SIG-M5 treated with dmso at 0.1 percent for 504 hours (cell line): ENCODE measurements around the gene PLA2G2A.

Source experiments
- DNase-seq: peaks from one replicate; lab custom pipeline; 2025; ENCODE audit not compliant: unreplicated experiment; lab: John Stamatoyannopoulos, UW

Gene PLA2G2A

DNA sequence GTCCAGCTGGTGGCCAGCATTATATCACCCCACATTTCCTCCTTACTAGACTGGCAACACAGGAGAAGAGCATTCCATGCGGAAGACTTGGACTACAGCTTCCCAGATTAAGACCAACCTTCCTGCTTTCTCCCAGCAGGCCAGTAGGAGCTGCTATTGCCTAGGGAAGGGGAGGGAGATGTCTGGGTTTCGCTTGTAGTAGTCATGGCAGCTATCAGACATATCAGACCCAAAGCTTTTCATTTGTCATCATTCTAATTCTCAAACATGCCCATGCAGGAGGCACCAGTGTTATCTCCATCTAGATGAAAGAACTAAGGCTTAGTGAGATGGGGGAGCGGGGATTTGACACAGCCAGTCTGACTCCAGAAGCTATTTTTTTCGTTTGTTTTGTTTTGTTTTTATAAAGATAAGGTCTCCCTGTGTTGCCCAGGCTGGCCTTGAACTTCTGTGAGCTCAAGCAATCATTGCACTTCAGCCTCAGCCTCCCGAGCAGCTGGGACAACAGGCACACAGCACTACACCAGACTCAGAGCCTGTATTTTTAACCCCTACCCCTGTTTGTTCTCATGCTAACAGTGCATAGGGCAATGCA lies 4.5 kb downstream of the PLA2G2A start:
- peak; percentile 47 for DNase-seq

DNA sequence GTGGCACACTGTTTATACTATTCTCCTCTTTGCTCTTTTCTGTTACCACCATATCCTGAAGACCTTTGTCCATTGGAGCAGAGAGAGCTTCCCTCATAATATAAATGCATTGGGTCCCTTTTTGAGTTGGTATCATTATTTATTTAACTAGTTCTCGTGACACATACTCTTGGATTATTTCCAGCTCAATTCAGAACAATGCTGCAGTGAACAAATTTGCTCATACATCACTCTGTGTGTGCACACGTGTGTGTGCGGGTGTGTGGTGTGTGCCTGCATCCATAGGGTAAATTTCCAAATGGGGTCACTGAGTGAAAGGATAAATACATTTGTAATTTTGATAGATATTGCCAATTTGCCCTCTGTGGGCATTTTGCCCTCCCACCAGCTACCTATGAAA lies 5.8 kb downstream of the PLA2G2A start:
- no peak for DNase-seq

DNA sequence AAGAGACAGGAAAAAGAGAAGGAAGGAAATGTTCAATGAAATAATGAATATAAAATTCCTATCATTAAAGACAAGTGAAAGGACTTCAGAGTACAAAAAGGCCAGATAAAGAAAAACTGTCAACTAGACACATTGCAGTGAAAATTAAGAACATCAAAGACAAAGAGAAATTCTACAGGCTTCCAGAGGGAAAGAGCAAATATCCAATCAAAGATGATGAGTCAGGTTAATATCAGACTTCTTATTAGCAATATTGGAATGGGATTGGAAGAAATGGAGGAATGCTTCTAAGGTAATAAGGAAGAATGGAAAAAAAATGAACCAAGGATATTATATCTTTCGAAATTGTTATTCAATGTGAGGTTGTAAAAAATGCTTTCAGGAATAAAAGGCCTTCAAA lies 7.8 kb downstream of the PLA2G2A start:
- DNase-seq: no peak

- DNase-seq: no peak
Measured at GRCh38 chr1:19969898-19970660, 9.3 kb downstream of the PLA2G2A start.

DNA sequence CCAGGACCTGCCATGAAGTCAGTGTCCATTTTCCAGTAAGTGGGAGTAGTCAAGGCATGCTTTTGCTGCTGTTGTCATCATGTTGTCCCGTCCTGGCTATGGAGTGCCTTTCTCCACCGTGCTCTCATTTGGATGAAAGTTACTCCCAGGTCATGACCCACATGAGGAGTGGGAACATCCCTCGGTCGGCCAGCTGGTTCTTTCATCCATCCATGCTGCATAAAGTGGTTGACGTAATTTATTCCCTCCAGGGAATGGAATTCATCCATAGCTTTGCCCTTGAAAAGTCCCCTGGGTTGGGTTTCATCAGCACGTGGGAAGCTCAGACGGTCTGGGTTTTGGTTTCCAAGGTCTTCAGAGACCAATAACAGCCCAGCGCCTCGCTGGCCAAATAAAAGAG lies 11.6 kb downstream of the PLA2G2A start:
- no peak for DNase-seq

GRCh38 chr1:19964542-19964941 lies 14.9 kb downstream of the PLA2G2A start:
- DNase-seq: no peak

DNA sequence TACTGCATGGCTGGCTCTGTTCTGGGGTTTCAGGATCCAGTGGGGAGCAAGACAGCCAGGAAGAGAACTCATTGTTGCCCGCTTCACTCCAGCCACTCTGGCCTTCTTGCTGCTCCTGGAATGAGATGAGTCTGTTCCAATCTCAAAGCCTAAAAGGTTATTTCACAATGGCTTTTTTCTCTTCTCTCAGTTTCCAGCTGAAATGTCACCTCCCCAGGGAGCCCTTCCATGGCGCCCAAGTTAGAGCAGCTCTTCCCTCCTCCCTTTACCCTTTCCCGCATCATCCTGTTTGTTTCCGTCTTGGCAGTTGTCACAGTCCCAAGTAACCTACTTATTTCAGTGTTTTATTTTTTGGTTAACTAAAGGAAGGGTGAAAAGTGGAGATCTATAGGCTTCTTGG lies 15.8 kb downstream of the PLA2G2A start:
- no peak for DNase-seq

- DNase-seq: no peak
Measured at GRCh38 chr1:19960591-19960990, 18.8 kb downstream of the PLA2G2A start.

DNA sequence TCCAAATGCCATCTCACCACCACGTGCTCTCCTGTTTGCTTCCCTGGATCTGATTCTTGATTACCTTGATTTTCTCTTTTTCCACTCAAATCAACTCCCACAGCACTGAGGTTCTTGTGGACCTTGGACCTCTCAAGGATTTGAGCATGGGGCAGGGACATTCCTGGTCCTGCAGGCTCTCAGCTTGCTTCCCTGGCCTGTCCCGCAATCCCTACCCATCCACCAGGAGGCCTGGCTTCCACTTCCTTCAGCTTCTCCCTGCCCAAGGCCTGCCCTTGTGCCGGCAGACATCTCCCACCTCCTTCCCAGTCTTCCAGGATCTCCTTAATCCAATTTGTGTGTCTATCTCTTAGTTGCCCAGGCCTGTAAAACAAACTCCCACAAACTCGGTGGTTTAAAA lies 21.6 kb downstream of the PLA2G2A start:
- no peak for DNase-seq

- DNase-seq: no peak
Measured at GRCh38 chr1:19955534-19956170, 23.8 kb downstream of the PLA2G2A start.

- DNase-seq: no peak
Measured at GRCh38 chr1:19954059-19954458, 25.4 kb downstream of the PLA2G2A start.

- no peak for DNase-seq
Measured at GRCh38 chr1:19949016-19949415, 30.4 kb downstream of the PLA2G2A start.

GRCh38 chr1:19946971-19947370 lies 32.4 kb downstream of the PLA2G2A start:
- DNase-seq: no peak

DNA sequence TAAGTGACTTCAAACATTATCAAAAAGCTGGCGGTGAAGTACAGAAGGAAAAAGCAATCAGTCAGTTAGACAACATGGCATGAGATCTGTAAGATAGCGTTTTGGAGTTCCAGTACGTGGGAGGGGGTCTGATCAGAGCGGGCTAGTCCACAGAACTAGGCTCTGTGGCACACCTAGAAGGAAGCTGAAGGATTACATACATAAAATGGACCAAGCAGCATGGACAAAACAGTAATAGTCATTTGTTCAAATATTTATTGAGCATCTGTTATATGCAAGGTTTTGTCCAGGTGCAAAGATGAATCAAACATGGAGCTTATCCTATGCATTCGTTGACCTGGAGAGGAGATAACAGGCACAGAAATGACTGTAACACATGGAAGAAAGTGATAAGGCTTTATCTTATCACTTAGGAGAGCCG lies 33.1 kb downstream of the PLA2G2A start:
- no peak for DNase-seq

DNA sequence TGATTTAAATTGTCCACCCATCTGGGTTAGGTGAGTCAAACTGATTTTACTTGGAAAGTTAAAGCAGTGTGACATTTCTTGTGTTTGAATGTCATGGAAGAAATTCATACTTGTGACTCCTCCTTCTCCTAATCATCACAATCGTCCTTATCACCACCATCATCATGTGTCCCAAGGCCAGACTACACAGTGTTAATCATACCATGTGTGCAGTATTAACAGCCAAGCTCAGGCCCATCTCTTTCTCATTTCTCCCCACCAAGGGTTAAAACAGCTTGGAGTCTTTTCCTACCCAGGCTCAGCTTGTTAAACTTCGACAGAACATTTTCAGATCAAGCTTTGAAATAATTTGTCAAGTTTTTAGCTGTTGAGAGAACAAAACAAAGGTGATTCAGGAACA lies 33.5 kb downstream of the PLA2G2A start:
- DNase-seq: no peak

DNA sequence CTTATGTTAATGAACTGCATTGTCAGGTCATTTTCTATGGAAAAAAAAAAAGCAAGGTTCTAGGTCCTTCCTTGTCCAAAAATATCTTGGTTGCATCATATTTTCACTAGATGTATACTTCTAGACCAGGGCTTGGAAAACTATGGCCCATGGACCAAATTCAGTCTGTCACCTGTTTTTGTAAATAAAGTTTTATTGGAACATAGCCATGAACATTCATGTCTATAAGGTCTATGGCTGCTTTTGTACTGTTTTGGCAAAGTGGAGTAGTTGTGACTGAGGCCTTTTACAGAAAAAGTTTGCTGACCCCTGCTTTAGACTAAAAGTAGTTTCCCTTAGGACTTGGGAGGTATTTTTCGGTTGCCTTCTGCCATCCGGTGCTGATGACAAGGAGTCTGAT lies 36.8 kb downstream of the PLA2G2A start:
- no peak for DNase-seq

DNA sequence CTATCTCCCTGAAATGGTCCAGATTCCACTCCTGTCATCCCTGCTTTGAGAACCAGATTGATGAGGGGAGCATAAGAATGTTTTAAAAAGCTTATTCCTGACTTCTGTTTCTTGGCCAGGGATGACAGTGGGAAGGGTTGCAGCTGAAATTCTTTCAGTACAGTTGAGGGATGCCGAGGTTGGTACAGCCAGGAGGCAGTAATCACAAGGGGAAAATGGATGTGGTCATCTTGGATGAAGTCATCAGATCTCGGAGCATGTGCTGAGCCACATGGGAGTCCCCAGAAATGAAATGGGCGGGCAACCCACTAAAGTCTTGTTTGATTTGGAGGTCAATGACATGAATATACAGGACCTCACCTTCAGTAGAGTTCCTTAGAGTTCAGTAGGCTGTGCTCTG lies 37.3 kb downstream of the PLA2G2A start:
- no peak for DNase-seq

DNA sequence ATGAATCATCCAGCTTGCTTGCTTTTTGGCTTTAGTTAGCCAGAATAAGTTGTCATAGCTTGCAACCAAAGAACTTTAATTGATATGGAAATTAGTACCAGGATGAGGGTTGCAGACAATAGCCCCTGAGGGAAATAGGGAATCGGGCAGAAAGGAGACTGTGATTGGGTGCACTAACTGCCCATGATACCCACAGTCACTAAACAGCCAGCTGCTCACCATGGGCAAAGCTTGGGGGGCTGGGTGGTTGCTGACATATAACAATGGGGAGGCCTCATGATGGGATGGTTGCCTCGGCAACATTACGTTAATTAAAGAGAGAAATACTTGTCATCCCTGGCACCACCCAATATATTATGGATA lies 38.2 kb downstream of the PLA2G2A start:
- DNase-seq: no peak

DNA sequence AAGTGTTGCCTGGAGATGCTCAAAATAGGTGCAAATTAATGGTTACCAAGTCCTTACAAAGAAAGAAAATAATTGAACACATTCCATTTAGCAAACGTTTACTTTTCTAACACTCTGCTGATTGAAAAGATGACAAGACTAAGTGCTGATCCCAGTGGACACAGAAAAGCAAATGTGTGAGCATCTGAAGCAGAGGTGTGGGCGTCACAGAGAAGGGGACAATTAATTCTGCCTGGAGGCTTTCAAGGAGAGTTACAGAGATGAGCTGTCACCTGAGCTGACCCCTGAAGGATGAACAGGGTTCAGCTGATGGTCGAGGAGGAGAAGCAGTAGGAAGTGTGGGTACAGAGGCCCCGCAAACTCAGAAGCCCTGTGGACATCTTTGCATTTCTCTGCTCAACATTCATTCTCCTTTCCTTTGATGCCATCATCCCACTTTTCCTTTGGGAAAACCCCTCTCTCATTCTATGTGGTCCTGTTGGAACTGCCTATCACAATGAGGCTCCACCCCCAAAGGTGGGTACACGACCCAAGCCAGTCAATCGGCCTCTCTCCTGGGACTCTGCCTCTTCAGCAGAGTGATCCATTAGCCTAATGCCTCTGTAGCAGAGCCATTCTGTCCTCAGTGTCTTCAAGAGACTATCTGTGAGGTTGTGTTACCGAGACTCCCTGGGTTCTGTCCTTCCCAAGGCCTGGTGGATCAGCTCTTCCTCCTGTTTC lies 38.8 kb downstream of the PLA2G2A start:
- no peak for DNase-seq

GRCh38 chr1:19938472-19938871 lies 40.9 kb downstream of the PLA2G2A start:
- DNase-seq: no peak

- no peak for DNase-seq
Measured at GRCh38 chr1:19936061-19936750, 43.2 kb downstream of the PLA2G2A start.
